ENCODE results near the gene PRPF40B. TPM values are rescaled to one million over a fixed set of nuclear protein-coding genes. Genes with fewer than 3 reads are reported as not detected.

The PRPF40B gene
- total and polyA plus RNA-seq, 2 of the 13 experiments (the other 11 are each of a cell fraction or from before 2014, with no cell fraction given): 5.0 to 7.8 TPM

DNA sequence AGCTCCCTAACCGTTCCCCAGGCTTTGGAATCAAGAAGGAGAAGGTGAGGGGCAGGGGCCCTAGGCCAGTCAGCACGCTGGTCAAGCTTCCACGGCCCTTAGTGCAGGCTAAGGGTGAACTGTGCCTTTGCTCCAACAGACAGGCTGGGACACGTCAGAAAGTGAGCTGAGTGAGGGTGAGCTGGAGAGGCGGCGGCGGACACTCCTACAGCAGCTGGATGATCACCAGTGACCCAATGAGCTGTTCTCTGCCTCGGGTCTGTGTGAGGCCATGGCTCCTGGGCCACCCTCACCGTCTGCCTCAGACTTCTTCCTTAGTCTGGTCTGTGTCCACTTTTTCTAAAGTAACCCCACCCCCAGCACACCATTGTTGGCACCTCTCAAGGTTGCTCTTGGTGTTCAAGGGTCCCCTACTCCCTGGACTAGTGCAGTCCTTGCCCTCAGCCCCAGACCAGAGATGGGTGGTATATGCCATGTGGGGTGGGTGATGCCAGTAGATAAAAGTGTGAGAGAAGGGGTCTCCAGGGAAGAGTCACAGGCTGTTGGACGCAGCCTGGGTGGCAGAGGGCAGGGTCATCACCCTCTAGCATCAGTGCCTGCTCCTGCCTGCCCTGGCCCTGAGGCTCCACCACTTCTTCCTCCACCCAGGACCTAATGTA, 20.7 kb downstream of the PRPF40B start:
- no peak overlapping the region for H2AFZ ChIP-seq (ENCODE audit: low read length)
- TF ChIP-seq ZNF746 (CRISPR knock-in tag; IDR thresholded peaks at IDR 0.05) (no peak), RFX5 (IDR thresholded peaks at IDR 0.05; ENCODE audit: low read depth, low read length) (no peak), ZNF547 (CRISPR knock-in tag; IDR thresholded peaks at IDR 0.05) (0 out of 2 replicates have a peak, but pooled peaks have one; percentile 48), CCAR2 (optimal IDR thresholded peaks at IDR 0.05; ENCODE audit: low read depth, low read length) (no peak), ZNF556 (CRISPR knock-in tag; IDR thresholded peaks at IDR 0.05; ENCODE audit: borderline replicate concordance) (no peak), ZBTB21 (CRISPR knock-in tag; IDR thresholded peaks at IDR 0.05) (no peak)
- TF ChIP-seq, protein P1, sequence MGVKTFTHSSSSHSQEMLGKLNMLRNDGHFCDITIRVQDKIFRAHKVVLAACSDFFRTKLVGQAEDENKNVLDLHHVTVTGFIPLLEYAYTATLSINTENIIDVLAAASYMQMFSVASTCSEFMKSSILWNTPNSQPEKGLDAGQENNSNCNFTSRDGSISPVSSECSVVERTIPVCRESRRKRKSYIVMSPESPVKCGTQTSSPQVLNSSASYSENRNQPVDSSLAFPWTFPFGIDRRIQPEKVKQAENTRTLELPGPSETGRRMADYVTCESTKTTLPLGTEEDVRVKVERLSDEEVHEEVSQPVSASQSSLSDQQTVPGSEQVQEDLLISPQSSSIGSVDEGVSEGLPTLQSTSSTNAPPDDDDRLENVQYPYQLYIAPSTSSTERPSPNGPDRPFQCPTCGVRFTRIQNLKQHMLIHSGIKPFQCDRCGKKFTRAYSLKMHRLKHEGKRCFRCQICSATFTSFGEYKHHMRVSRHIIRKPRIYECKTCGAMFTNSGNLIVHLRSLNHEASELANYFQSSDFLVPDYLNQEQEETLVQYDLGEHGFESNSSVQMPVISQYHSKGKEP (CRISPR knock-in tag; IDR thresholded peaks at IDR 0.05): no peak
- TF ChIP-seq, protein P2, sequence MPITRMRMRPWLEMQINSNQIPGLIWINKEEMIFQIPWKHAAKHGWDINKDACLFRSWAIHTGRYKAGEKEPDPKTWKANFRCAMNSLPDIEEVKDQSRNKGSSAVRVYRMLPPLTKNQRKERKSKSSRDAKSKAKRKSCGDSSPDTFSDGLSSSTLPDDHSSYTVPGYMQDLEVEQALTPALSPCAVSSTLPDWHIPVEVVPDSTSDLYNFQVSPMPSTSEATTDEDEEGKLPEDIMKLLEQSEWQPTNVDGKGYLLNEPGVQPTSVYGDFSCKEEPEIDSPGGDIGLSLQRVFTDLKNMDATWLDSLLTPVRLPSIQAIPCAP (CRISPR knock-in tag; IDR thresholded peaks at IDR 0.05; ENCODE audit: low read depth): no peak
- in situ Hi-C loops (cut with HindIII; ENCODE audit: extremely low pct_ligation_motif_present, low pct_unique_long_range_greater_than_20kb): loop anchor here (5.0 kb wide), 1 partner anchor 63 kb away; the partner anchor contains the start of gene FMNL3
- no peak overlapping the region for H3K4me2 ChIP-seq (ENCODE audit: low read depth, low read length)
- peaks cover 0 to 1% of the 10 kb centered on the region in 2 experiments; a peak in 2 of 5 replicates for H3K36me3 ChIP-seq (replicated peaks in 1 of 2; ENCODE audit: control insufficient read depth in 1 of 2, insufficient read depth in 2 of 2, low read length in 2 of 2)
- no peak overlapping the region for H3K27ac ChIP-seq (ENCODE audit: extremely low read length, insufficient read depth, low read length)
- H3K4me1 ChIP-seq (ENCODE audit: insufficient read depth, low read length): peaks cover 49% of the 10 kb centered on the region
- no peaks in the 10 kb centered on the region for H3K79me2 ChIP-seq (ENCODE audit: insufficient read depth, low read length)
- no peaks in the 10 kb centered on the region; a peak in 1 of 5 replicates for H3K27me3 ChIP-seq (ENCODE audit: control insufficient read depth in 1 of 2, insufficient read depth in 2 of 2, low read length in 2 of 2)
- no peaks in the 10 kb centered on the region for H4K20me1 ChIP-seq (ENCODE audit: insufficient read depth, low read length)
- DNase-seq (ENCODE audit: low spot score): no peak
- POLR2A ChIA-PET: interaction anchor here (1.0 kb wide), 1 partner anchor 97 kb away, joined by 4 read pairs; no protein-coding TSS in a partner anchor
- H3K9ac ChIP-seq (ENCODE audit: insufficient read depth, low read depth, low read length): no peak overlapping the region
- no peak overlapping the region for H3K4me3 ChIP-seq (replicated peaks in 1 of 3; ENCODE audit: insufficient read depth in 1 of 3, low read depth in 2 of 3, low read length in 3 of 3)
- CTCF ChIA-PET (ENCODE audit: low intra/inter-chr PET ratio, low total read pairs): interaction anchor here (1.1 to 2.4 kb wide), 2 partner anchors 64 to 134 kb away, joined by 4 to 31 read pairs; partner anchors contain the start of gene FMNL3
- BruUV-seq (replicated peaks): no TSS peak
- no peaks in the 10 kb centered on the region for H3K9me3 ChIP-seq (ENCODE audit: low read length)
- intact Hi-C loops (cut with micrococcal nuclease; ENCODE audit: unreplicated experiment): loop anchor here (1.0 to 2.0 kb wide), 3 partner anchors 63 to 195 kb away; partner anchors contain the start of gene FMNL3
- ATAC-seq: no peak
- WGBS (ENCODE audit: low lambda C conversion rate): 77% methylated on average over 4 of the region's 10 CpGs
- FAIRE-seq: no peak

All from HepG2 (cell line).